ENCODE measurements around the gene IP6K2.

IP6K2 gene

DNA sequence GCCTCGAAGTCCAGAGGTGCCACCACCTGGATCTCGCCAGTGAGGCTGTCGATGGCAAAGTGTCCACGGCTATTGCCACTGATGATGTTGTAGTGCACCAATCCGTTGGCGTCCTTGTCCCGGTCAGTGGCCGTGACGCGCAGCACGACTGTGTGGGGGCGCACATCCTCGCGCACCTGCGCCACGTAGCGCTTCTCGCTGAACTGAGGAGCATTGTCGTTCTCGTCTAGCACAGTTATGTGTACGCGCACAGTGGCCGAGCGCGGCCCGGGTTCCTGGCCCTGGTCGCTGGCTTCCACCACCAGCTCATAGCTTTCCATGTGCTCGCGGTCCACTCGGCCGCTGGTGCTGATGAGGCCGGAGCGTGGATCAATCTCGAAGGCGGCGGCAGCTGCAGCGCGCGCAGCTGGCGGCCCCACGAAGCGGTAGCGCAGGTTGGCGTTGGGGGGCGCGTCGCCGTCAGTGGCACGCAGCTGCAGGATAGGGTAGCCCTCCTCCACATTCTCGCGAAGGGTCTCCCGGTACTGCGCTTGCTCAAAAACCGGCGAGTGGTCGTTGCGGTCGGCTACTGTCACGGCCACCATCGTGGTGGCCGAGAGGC, 56.1 kb downstream of the IP6K2 start:
- Histone ChIP-seq H3K36me3 (ENCODE audit: insufficient read depth) (no peaks in the 10 kb centered on the region), H3K9ac (no peak overlapping the region), H3K4me2 (no peak overlapping the region), H3K27me3 (ENCODE audit: insufficient read depth, low read depth) (no peaks in the 10 kb centered on the region), H2AFZ (ENCODE audit: low read depth) (no peak overlapping the region), H3K79me2 (ENCODE audit: insufficient read depth, low read depth) (no peaks in the 10 kb centered on the region), H3K27ac (no peak overlapping the region), H3K4me1 (ENCODE audit: low read depth, poor library complexity, severe bottlenecking) (peaks cover 5% of the 10 kb centered on the region), H3K4me3 (IDR thresholded peaks at IDR 0.05; ENCODE audit: insufficient read depth, low read depth, low read length) (no peak overlapping the region), H4K20me1 (ENCODE audit: insufficient read depth) (no peaks in the 10 kb centered on the region)
- TF ChIP-seq CTCF (conservative IDR thresholded peaks at IDR 0.05; ENCODE audit: low read depth, low read length): no peak

GRCh38 chr3:48656841-48657281, 60.2 kb downstream of the IP6K2 start:
- Histone ChIP-seq H3K36me3 (ENCODE audit: insufficient read depth) (no peaks in the 10 kb centered on the region), H3K27me3 (ENCODE audit: insufficient read depth, low read depth) (no peaks in the 10 kb centered on the region), H3K4me1 (ENCODE audit: low read depth, poor library complexity, severe bottlenecking) (peaks cover 20% of the 10 kb centered on the region), H3K4me2 (no peak overlapping the region), H3K9ac (no peak overlapping the region), H3K4me3 (IDR thresholded peaks at IDR 0.05; ENCODE audit: insufficient read depth, low read depth, low read length) (no peak overlapping the region), H3K79me2 (ENCODE audit: insufficient read depth, low read depth) (no peaks in the 10 kb centered on the region), H4K20me1 (ENCODE audit: insufficient read depth) (no peaks in the 10 kb centered on the region), H3K27ac (no peak overlapping the region), H2AFZ (ENCODE audit: low read depth) (no peak overlapping the region)
- TF ChIP-seq CTCF (conservative IDR thresholded peaks at IDR 0.05; ENCODE audit: low read depth, low read length): no peak

DNA sequence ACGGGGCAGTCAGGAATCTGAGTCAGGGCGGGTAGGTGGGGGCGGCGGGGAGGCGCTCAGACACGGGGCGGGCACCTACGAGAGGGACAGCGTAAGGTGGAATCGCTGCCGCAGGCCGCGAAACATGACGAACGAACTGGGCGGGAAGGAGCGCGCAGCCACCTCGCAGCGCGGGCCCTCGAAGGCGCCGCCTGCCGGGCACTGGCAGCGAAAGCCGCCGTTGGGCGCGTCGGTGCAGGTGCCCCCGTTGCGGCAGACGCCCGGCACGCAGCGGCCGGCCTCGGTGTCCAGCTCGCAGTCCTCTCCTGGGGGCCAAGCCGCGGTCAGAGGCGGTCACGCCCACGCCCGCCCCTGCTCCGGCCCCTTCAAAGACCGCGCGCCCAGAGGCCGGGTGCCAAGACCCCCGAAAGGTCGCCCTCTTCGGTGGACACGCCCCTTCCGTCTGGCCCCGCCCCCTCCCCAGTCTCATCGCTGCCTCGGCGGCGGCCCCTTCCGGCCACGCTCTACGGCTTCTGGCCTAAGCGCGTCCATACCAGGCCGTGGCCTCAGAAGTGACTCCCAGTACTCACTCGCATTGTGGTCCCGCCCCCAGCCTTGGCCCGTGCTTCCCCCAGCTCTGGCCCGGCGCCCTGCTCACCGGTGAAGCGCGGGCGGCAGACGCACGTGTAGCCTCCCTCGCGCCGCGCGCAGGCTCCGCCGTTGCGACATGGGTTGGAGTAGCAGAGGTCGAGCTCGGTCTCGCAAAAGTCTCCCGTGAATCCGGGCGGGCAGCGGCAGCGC, 60.8 kb downstream of the IP6K2 start:
- no peaks in the 10 kb centered on the region for H3K27me3 ChIP-seq (ENCODE audit: insufficient read depth, low read depth)
- no peaks in the 10 kb centered on the region for H3K36me3 ChIP-seq (ENCODE audit: insufficient read depth)
- H3K9ac ChIP-seq: no peak overlapping the region
- H3K27ac ChIP-seq: no peak overlapping the region
- peaks cover 20% of the 10 kb centered on the region for H3K4me1 ChIP-seq (ENCODE audit: low read depth, poor library complexity, severe bottlenecking)
- no peak overlapping the region for H3K4me3 ChIP-seq (IDR thresholded peaks at IDR 0.05; ENCODE audit: insufficient read depth, low read depth, low read length)
- H2AFZ ChIP-seq (ENCODE audit: low read depth): no peak overlapping the region
- H4K20me1 ChIP-seq (ENCODE audit: insufficient read depth): no peaks in the 10 kb centered on the region
- no peaks in the 10 kb centered on the region for H3K79me2 ChIP-seq (ENCODE audit: insufficient read depth, low read depth)
- no peak overlapping the region for H3K4me2 ChIP-seq
- TF ChIP-seq CTCF (conservative IDR thresholded peaks at IDR 0.05; ENCODE audit: low read depth, low read length): no peak

GRCh38 chr3:48655606-48656005, 61.4 kb downstream of the IP6K2 start:
- no peak overlapping the region for H3K4me3 ChIP-seq (IDR thresholded peaks at IDR 0.05; ENCODE audit: insufficient read depth, low read depth, low read length)
- H3K27ac ChIP-seq: no peak overlapping the region
- no peaks in the 10 kb centered on the region for H3K36me3 ChIP-seq (ENCODE audit: insufficient read depth)
- no peak overlapping the region for H3K9ac ChIP-seq
- no peak for TF ChIP-seq CTCF (conservative IDR thresholded peaks at IDR 0.05; ENCODE audit: low read depth, low read length)
- H2AFZ ChIP-seq (ENCODE audit: low read depth): no peak overlapping the region
- H3K4me1 ChIP-seq (ENCODE audit: low read depth, poor library complexity, severe bottlenecking): peaks cover 20% of the 10 kb centered on the region
- no peak overlapping the region for H3K4me2 ChIP-seq
- H3K27me3 ChIP-seq (ENCODE audit: insufficient read depth, low read depth): no peaks in the 10 kb centered on the region
- no peaks in the 10 kb centered on the region for H4K20me1 ChIP-seq (ENCODE audit: insufficient read depth)
- no peaks in the 10 kb centered on the region for H3K79me2 ChIP-seq (ENCODE audit: insufficient read depth, low read depth)
